CD4-positive, CD25-positive, alpha-beta regulatory T cell (primary cell): ENCODE measurements around the gene TK2. TPM values are rescaled to one million over a fixed set of nuclear protein-coding genes. Genes with fewer than 3 reads are reported as not detected.

Experiments
- ATAC-seq, 2 donors: fragments of 150-1000 bp; cut with Tn5 transposase; one replicate each; pipeline ENCODE4 v1.10.0; 2021; ENCODE audit warnings: low read depth in 2 of 2, moderate number of reproducible peaks in 2 of 2, moderate library complexity in 1 of 2
- DNase-seq, 3 donors: peaks; one replicate each; pipeline versions ENCODE4 v3.0.0 to v3.0.0-alpha.2; 2012 to 2022; ENCODE audit warnings: mixed read lengths in 1 of 3
- H3K27ac ChIP-seq: one replicate; pipeline ENCODE4 v1.7.0; 2013; ENCODE audit warnings: mild to moderate bottlenecking, low read length; ENCODE audit not compliant: insufficient read depth, poor library complexity, severe bottlenecking
- H3K27me3 ChIP-seq: one replicate; pipeline ENCODE4 v1.7.0; 2013; ENCODE audit warnings: low read length; ENCODE audit not compliant: control insufficient read depth, insufficient read depth
- H3K36me3 ChIP-seq: one replicate; pipeline ENCODE4 v1.7.0; 2013; ENCODE audit warnings: mild to moderate bottlenecking, low read length, moderate library complexity; ENCODE audit not compliant: control insufficient read depth, insufficient read depth
- H3K4me1 ChIP-seq: 2 replicates; pipeline ENCODE4 v1.7.0; 2013; ENCODE audit warnings: mild to moderate bottlenecking, low read length; ENCODE audit not compliant: insufficient read depth, control insufficient read depth, poor library complexity, severe bottlenecking
- H3K4me3 ChIP-seq: one replicate; pipeline ENCODE4 v1.7.0; 2013; ENCODE audit warnings: low read depth, mild to moderate bottlenecking, low read length, moderate library complexity
- H3K9me3 ChIP-seq, 2 experiments: 1 replicate in 1 of 2; 2 replicates in 1 of 2; pipeline ENCODE4 v1.7.0; 2013; ENCODE audit warnings: low read length in 2 of 2, mild to moderate bottlenecking in 1 of 2, moderate library complexity in 1 of 2; ENCODE audit not compliant: control insufficient read depth in 2 of 2
- H3K27ac Mint-ChIP-seq, 3 donors: one replicate each; pipeline ENCODE4 v1.8.0; 2020 to 2022; ENCODE audit warnings: mild to moderate bottlenecking in 3 of 3, mixed read lengths in 3 of 3, moderate library complexity in 2 of 3
- H3K27me3 Mint-ChIP-seq: one replicate; pipeline ENCODE4 v1.8.0; 2022; ENCODE audit warnings: mild to moderate bottlenecking, mixed read lengths
- H3K36me3 Mint-ChIP-seq: one replicate; pipeline ENCODE4 v1.8.0; 2020; ENCODE audit warnings: mixed read lengths
- H3K4me1 Mint-ChIP-seq, 4 donors: one replicate each; pipeline ENCODE4 v1.8.0; 2020 to 2022; ENCODE audit warnings: mixed read lengths in 4 of 4, mild to moderate bottlenecking in 1 of 4
- H3K4me3 Mint-ChIP-seq, 4 donors: one replicate each; pipeline ENCODE4 v1.8.0; 2020 to 2022; ENCODE audit warnings: mild to moderate bottlenecking in 4 of 4, mixed read lengths in 4 of 4, moderate library complexity in 3 of 4
- H3K9me3 Mint-ChIP-seq, 7 donors: one replicate each; pipeline ENCODE4 v1.8.0; 2020 to 2022; ENCODE audit warnings: mixed read lengths in 7 of 7, mild to moderate bottlenecking in 3 of 7, moderate library complexity in 2 of 7
- polyA plus RNA-seq, 4 donors: library from polyadenylated mRNA; unstranded; fragments of 300-500 nt; fragmentation: Illumina TruSeq; gene quantifications; one replicate each; pipeline ENCODE4 v1.2.3, GENCODE V29; 2021
- total RNA-seq: library from RNA; stranded (reverse); gene quantifications from one replicate; pipeline ENCODE4 v1.2.3, GENCODE V29; 2022

TK2 gene
- total and polyA plus RNA-seq, 5 donors from 2014 or later: 5.1 to 8.8 (median 8.2) TPM

DNA sequence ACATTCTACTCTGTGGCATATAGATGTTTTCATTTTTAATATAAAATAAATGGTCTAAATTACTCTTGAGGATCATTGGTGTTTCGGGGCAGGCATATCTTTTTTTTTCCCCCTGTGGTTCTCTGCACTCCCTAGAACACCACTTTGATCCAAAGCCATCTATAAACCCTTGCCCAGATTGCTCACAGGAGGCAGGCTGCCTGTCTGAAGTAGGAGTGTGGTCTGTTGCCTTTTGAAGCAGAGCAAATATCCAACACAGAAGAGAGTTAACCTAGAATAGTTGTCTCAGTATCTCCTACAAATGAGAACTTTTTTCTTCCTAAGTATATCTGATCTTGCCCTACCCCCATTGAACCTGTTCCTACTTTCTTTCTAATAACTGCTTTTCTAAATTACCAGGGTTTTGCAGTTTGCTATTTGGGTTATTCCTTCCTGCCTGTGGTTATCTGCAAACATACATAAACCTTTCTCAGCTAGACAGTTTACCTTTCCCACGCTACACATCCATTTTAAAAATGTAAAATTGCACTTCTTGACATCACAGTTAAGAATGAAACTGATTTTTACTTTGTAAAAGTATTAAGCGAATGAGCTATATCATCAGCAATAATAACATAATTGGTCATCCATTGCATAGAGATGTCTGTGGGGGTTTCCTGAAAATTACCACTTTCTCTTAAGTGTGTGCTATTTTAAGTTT, 11.6 kb upstream of the TK2 start:
- Mint-ChIP-seq H3K36me3 (peaks cover 41% of the 10 kb centered on the region), H3K27ac (peak overlapping the region; percentile 77 to 92 (median 88)), H3K4me1 (peaks cover 46 to 79% (median 61%) of the 10 kb centered on the region in 4 donors), H3K9me3 (no peaks in the 10 kb centered on the region), H3K27me3 (no peaks in the 10 kb centered on the region), H3K4me3 (peak overlapping the region in 2 of 4 donors; percentile 51 to 60)
- Histone ChIP-seq H3K9me3 (no peaks in the 10 kb centered on the region), H3K36me3 (peaks cover 67% of the 10 kb centered on the region), H3K27ac (peak overlapping the region; percentile 63), H3K4me1 (peaks cover 60% of the 10 kb centered on the region), H3K4me3 (peak overlapping the region; percentile 42), H3K27me3 (no peaks in the 10 kb centered on the region)
- no peak for DNase-seq
- no peak for ATAC-seq

DNA sequence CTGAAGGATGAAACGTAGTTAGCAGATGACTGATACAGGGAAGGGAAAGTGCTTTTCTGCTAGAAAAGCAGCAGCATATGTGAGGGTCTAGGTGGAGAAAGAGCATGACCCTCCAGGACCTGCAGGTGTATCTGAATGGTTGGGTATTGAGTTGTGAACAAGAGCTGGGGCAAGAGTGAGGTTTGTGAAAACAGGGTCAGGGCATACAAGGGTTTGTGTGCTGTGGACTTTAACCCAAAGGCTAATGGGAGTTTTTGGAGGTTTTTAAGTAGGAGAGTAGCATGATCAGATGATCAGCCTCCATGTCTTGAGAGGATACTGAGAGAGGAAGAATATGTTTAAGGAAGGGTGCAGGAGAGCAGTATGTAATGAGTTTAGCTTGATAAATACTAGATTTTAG, 10.2 kb upstream of the TK2 start:
- H3K27ac Mint-ChIP-seq: peak overlapping the region; percentile 46 to 82 (median 77)
- H3K4me1 Mint-ChIP-seq: peaks cover 54 to 88% (median 73%) of the 10 kb centered on the region in 4 donors
- no peaks in the 10 kb centered on the region for H3K9me3 ChIP-seq
- DNase-seq: no peak
- H3K27me3 Mint-ChIP-seq: no peaks in the 10 kb centered on the region
- H3K4me1 ChIP-seq: peaks cover 74% of the 10 kb centered on the region
- H3K4me3 ChIP-seq: peak overlapping the region; percentile 33
- H3K27ac ChIP-seq: no peak overlapping the region
- H3K4me3 Mint-ChIP-seq: peak overlapping the region in 3 of 4 donors; percentile 0 to 22 (median 7)
- peaks cover 36% of the 10 kb centered on the region for H3K36me3 Mint-ChIP-seq
- H3K9me3 Mint-ChIP-seq: no peaks in the 10 kb centered on the region
- H3K27me3 ChIP-seq: no peaks in the 10 kb centered on the region
- ATAC-seq: no peak
- peaks cover 58% of the 10 kb centered on the region for H3K36me3 ChIP-seq

DNA sequence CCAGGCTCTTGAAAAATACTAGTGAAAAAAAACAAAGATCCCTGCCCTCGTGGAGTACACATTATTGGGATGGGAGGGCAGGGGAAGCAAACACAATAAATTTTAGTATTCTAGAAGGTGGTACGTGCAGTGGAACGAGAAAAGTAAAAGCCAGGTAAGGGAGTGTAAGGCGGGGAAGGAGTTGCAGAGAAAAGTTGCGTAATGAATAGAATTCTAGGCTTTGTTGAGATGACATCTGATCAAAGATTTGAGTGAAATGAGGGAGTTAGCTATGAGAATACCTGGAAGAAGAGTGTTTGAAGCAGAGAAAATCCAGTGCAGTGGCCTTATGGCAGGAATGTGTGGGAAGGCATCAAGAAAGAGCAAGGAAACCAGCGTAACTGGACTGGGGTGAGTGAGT, 4.6 kb upstream of the TK2 start:
- H3K9me3 Mint-ChIP-seq: no peaks in the 10 kb centered on the region
- Histone ChIP-seq H3K4me3 (peak overlapping the region; percentile 97), H3K27ac (no peak overlapping the region), H3K36me3 (peaks cover 29% of the 10 kb centered on the region), H3K27me3 (no peaks in the 10 kb centered on the region), H3K9me3 (no peaks in the 10 kb centered on the region), H3K4me1 (peaks cover 84% of the 10 kb centered on the region)
- DNase-seq: no peak
- ATAC-seq: no peak
- peaks cover 45 to 87% (median 69%) of the 10 kb centered on the region in 4 donors for H3K4me1 Mint-ChIP-seq
- H3K36me3 Mint-ChIP-seq: peaks cover 19% of the 10 kb centered on the region
- H3K4me3 Mint-ChIP-seq: peak overlapping the region; percentile 97 to 99 (median 98)
- H3K27ac Mint-ChIP-seq: peak overlapping the region; percentile 87 to 97 (median 92)
- H3K27me3 Mint-ChIP-seq: no peaks in the 10 kb centered on the region

DNA sequence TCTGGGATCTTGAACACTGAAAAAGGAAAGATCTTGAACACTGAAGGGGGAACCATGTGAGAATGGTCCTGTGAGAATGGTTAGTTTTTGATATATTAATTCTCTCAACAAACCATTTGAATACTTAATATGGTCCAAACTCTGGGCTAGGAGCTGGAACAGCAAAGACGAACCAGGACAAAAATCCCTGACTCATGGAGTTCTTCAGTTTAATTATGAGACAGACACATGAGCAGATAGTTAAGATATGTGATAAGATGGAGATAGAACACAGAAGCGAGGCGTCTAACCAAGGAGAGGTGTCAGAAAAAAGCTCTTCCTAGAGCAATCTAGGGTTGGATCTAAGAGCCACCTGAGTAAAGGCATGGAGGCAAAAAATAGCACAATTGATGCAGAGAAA, 4.1 kb upstream of the TK2 start:
- Histone ChIP-seq H3K27ac (peak overlapping the region; percentile 88), H3K27me3 (no peaks in the 10 kb centered on the region), H3K36me3 (peaks cover 24% of the 10 kb centered on the region), H3K4me1 (peaks cover 87% of the 10 kb centered on the region), H3K9me3 (no peaks in the 10 kb centered on the region), H3K4me3 (peak overlapping the region; percentile 97)
- H3K4me1 Mint-ChIP-seq: peaks cover 45 to 87% (median 69%) of the 10 kb centered on the region in 4 donors
- ATAC-seq (no peak), DNase-seq (no peak)
- no peaks in the 10 kb centered on the region for H3K9me3 Mint-ChIP-seq
- peak overlapping the region; percentile 97 to 99 (median 98) for H3K4me3 Mint-ChIP-seq
- H3K27ac Mint-ChIP-seq: peak overlapping the region; percentile 92 to 98 (median 97)
- H3K36me3 Mint-ChIP-seq: peaks cover 18% of the 10 kb centered on the region
- H3K27me3 Mint-ChIP-seq: no peaks in the 10 kb centered on the region

DNA sequence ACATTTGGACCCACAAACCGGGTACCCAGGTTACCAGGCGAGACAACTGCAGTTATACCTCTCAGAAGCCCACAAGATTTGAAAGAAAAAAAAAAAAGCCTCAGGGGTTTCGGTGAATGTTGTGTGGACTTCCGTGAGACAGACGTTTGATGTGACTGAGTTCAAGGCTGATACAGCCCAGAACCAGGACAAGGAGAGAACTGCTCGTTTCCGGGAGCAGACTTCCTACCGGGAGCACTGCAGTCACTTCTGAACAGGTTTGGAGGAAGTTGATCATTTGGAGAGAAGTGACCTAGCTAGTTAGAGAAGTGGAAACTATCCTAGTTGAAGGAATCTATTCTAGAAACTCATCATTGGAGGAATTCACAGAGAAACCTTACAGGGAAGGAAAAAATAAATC, 3.3 kb upstream of the TK2 start:
- H3K4me1 Mint-ChIP-seq: peaks cover 46 to 87% (median 67%) of the 10 kb centered on the region in 4 donors
- Histone ChIP-seq H3K27ac (peak overlapping the region; percentile 88), H3K4me1 (peaks cover 90% of the 10 kb centered on the region), H3K9me3 (no peaks in the 10 kb centered on the region), H3K27me3 (no peaks in the 10 kb centered on the region), H3K4me3 (peak overlapping the region; percentile 97), H3K36me3 (peaks cover 16% of the 10 kb centered on the region)
- no peaks in the 10 kb centered on the region for H3K9me3 Mint-ChIP-seq
- no peaks in the 10 kb centered on the region for H3K27me3 Mint-ChIP-seq
- DNase-seq: peak in 2 of 3 donors; percentile 17 to 32
- peak overlapping the region; percentile 92 to 98 (median 97) for H3K27ac Mint-ChIP-seq
- H3K36me3 Mint-ChIP-seq: peaks cover 10% of the 10 kb centered on the region
- H3K4me3 Mint-ChIP-seq: peak overlapping the region; percentile 97 to 99 (median 98)
- ATAC-seq: no peak

DNA sequence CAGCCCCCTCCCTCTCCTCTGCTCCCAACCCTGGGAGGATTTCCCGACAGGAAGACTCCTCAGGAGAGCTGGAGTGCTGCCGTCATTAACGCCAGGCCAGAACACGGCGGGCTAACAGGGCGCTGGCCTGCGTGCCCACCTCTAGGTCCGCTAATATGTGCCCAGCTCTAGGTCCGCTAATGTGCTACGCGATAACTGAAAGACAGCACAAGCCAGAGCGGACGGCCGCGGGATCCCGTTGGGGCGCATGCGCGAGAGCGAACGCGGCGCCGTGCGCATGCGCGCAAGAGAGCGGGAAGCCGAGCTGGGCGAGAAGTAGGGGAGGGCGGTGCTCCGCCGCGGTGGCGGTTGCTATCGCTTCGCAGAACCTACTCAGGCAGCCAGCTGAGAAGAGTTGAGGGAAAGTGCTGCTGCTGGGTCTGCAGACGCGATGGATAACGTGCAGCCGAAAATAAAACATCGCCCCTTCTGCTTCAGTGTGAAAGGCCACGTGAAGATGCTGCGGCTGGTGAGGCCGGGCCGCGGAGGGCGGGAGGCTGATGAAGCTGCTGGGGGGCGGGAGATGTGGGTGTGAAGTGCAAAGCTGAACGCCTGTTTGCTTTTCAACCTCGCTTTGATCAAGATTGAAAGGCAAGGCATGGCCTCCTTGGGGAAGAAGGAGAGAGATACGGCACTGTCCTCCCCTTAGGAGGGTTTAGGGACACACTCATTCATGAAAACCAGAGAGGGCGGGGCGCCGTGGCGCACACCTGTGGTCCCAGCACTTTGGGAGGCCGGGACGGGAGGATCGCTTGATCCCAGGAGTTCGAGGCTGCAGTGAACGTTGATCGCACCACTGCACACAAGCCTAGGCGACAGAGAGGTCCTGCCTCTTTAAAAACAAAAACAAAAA, 2.6 kb upstream of the TK2 start, which contains the start of gene CKLF:
CKLF (plus strand) TSS at position 291 of the 892 bp plus-strand sequence; CDS start at position 431, 140 bp downstream.
- peak; percentile 85 to 94 (median 93) for DNase-seq
- no peaks in the 10 kb centered on the region for H3K27me3 Mint-ChIP-seq
- H3K4me1 Mint-ChIP-seq: peaks cover 44 to 88% (median 69%) of the 10 kb centered on the region in 4 donors
- peaks cover 83% of the 10 kb centered on the region for H3K4me1 ChIP-seq
- H3K4me3 Mint-ChIP-seq: peak within 1 kb of the TSS; percentile 97 to 99 (median 98)
- peak; percentile 78 to 80 for ATAC-seq
- H3K9me3 ChIP-seq: no peaks in the 10 kb centered on the region
- no peaks in the 10 kb centered on the region for H3K9me3 Mint-ChIP-seq
- H3K36me3 Mint-ChIP-seq: peaks cover 6% of the 10 kb centered on the region
- H3K27ac Mint-ChIP-seq: peak within 1 kb of the TSS; percentile 92 to 98 (median 97)
- H3K4me3 ChIP-seq: peak within 1 kb of the TSS; percentile 97
- H3K36me3 ChIP-seq: peaks cover 10% of the 10 kb centered on the region
- H3K27ac ChIP-seq: peak within 1 kb of the TSS; percentile 88
- no peaks in the 10 kb centered on the region for H3K27me3 ChIP-seq

DNA sequence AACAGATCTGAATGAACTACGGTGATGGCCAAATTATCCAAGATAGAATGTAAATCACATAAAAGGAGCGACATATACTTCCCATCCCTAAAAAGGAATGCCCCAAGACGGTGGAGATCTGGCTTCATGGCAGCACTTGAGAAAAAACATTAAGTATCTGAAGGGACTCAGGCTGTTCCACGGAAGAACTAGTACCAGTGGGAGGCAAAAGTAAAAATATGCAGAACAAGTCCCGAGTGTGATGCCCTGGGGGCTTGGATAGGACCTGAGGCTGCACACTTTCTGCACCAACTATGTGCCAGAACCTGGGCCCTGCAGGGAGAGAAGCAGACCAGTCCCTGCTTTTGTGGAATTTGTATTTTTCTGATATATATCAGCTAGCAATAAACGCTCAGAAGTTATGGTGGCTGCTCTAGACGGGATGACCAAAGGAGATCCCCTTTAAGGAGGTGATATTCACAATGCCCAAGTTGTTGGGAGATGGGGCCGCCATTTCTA, 1.9 kb upstream of the TK2 start:
- H3K36me3 ChIP-seq: peaks cover 4% of the 10 kb centered on the region
- H3K9me3 Mint-ChIP-seq: no peaks in the 10 kb centered on the region
- no peaks in the 10 kb centered on the region for H3K27me3 Mint-ChIP-seq
- H3K4me1 ChIP-seq: peaks cover 79% of the 10 kb centered on the region
- ATAC-seq: no peak
- no peak for DNase-seq
- no peaks in the 10 kb centered on the region for H3K9me3 ChIP-seq
- H3K27ac ChIP-seq: peak overlapping the region; percentile 88
- peaks cover 4% of the 10 kb centered on the region for H3K36me3 Mint-ChIP-seq
- H3K27me3 ChIP-seq: no peaks in the 10 kb centered on the region
- H3K4me3 Mint-ChIP-seq: peak overlapping the region; percentile 97 to 99 (median 98)
- peaks cover 44 to 91% (median 70%) of the 10 kb centered on the region in 4 donors for H3K4me1 Mint-ChIP-seq
- H3K27ac Mint-ChIP-seq: peak overlapping the region; percentile 92 to 98 (median 97)
- H3K4me3 ChIP-seq: peak overlapping the region; percentile 97
